Esophagus squamous epithelium (tissue), 5 donors: ENCODE results near the gene ARHGEF2. TPM values are rescaled to one million over a fixed set of nuclear protein-coding genes. Genes with fewer than 3 reads are reported as not detected.

Source experiments
- DNase-seq: peaks from one replicate; lab custom pipeline; 2025; lab: John Stamatoyannopoulos, UW
- H3K27ac ChIP-seq, 4 donors: fragments of 200-600 bp; sonication (generic); one replicate each; pipeline ENCODE4 v1.5.1; 2016 to 2019; ENCODE audit warnings: mild to moderate bottlenecking in 1 of 4
- H3K27me3 ChIP-seq, 4 donors: fragments of 200-600 bp; sonication (generic); 1 replicate in 3 of 4; 2 replicates in 1 of 4; pipeline versions ENCODE4 v1.5.1 to v1.6.0; 2017 to 2021; ENCODE audit warnings: antibody characterized with exemption in 1 of 4
- H3K36me3 ChIP-seq, 3 donors: fragments of 200-600 bp; sonication (generic); one replicate each; pipeline ENCODE4 v1.5.1; 2016 to 2019
- H3K4me1 ChIP-seq, 3 donors: fragments of 200-600 bp; sonication (generic); one replicate each; pipeline ENCODE4 v1.5.1; 2017 to 2019
- H3K4me3 ChIP-seq, 4 donors: fragments of 200-600 bp; sonication (generic); 1 replicate in 3 of 4; 2 replicates in 1 of 4; pipeline ENCODE4 v1.5.1; 2016 to 2019; ENCODE audit warnings: mild to moderate bottlenecking in 2 of 4, moderate library complexity in 1 of 4
- H3K9me3 ChIP-seq, 3 donors: fragments of 200-600 bp; sonication (generic); one replicate each; pipeline ENCODE4 v1.5.1; 2016 to 2019
- CTCF ChIP-seq, 6 experiments: fragments of 450-650 bp in 4 of 6; fragments of 200-600 bp in 2 of 6; sonication (generic) in 2 of 6; IDR thresholded peaks; one replicate each; pipeline ENCODE4 v1.5.1; 2016 to 2019; ENCODE audit warnings: antibody characterized with exemption in 6 of 6, mild to moderate bottlenecking in 4 of 6, moderate library complexity in 4 of 6
- POLR2A ChIP-seq, 4 donors: fragments of 450-650 bp; IDR thresholded peaks; one replicate each; pipeline ENCODE4 v1.6.1; 2017; ENCODE audit warnings: antibody characterized with exemption in 4 of 4, mild to moderate bottlenecking in 4 of 4, moderate library complexity in 3 of 4
- WGBS, 2 donors: methylation state at CpG; one replicate each; pipeline ENCODE4 v1.1.5; 2018; 5-methylcytosine and 5-hydroxymethylcytosine counted together
- intact Hi-C: fragments of 100-400 bp; cut with DNase I; formaldehyde crosslinking; loops from one replicate; pipeline ENCODE4 v1.15.0; 2022
- total RNA-seq, 4 donors: library from RNA; depleted of rRNA; stranded (reverse); fragments of >200 nt; gene quantifications; one replicate each; pipeline ENCODE4 v1.1.0, GENCODE V29; 2016
- donor health status: DM: yes; HTN: yes; CAD: no.

ARHGEF2 gene
- total RNA-seq, 4 donors from 2014 or later: 22.6 to 38.3 (median 27.5) TPM

- no peak overlapping the region for H3K4me3 ChIP-seq
- H3K9me3 ChIP-seq: no peaks in the 10 kb centered on the region
- 75 to 89% methylated on average over 6 of the region's 9 CpGs for WGBS, 2 donors
- intact Hi-C loops: no loop called here
- no peaks in the 10 kb centered on the region for H3K27me3 ChIP-seq
- TF ChIP-seq POLR2A (IDR thresholded peaks at IDR 0.05) (no peak), CTCF (IDR thresholded peaks at IDR 0.05) (no peak)
- H3K36me3 ChIP-seq: peaks cover 0 to 29% (median 4%) of the 10 kb centered on the region in 3 donors
- peak overlapping the region in 3 of 4 donors; percentile 50 to 98 (median 60) for H3K27ac ChIP-seq
- DNase-seq: no peak
- H3K4me1 ChIP-seq: peaks cover 76 to 100% (median 96%) of the 10 kb centered on the region in 3 donors
Measured at GRCh38 chr1:155971910-155972809, 6.2 kb downstream of the ARHGEF2 start.

DNA sequence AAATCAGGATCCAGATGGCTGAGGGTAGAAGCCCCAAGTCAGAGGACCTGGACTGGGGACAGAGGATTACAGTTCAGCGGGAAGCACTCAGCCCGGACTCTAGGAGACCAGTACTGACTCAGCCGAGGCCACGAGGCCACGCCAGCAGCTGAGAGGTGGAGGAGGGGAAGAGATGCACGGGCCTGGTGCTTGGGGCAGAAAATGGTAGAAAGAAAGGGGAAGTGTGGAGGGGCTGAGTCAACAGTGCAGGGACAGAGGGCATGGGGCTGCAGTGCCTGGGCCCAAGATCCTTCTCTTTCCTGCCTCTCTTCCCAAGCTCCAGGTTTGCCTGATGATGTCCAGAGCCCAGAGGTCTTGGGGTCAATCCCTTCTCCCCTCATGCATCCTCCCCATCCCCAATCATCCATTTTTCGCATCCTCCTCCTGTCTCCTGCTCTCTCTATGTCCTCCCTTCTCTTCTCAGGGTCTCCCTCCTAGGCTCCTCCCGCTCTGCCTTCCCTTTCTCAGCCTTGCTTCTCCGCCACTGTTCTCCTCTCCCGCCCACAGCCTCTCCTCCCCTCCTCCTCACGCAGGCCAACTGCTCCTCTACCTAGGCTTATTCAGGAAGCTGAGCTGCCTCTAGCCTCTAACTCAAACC lies 7.7 kb downstream of the ARHGEF2 start:
- Histone ChIP-seq H3K4me1 (peaks cover 72 to 97% (median 94%) of the 10 kb centered on the region in 3 donors), H3K36me3 (peaks cover 8 to 44% (median 13%) of the 10 kb centered on the region in 3 donors), H3K27ac (peak overlapping the region; percentile 56 to 98 (median 66)), H3K27me3 (no peaks in the 10 kb centered on the region), H3K9me3 (no peaks in the 10 kb centered on the region), H3K4me3 (peak overlapping the region in 1 of 4 donors; percentile 7)
- TF ChIP-seq POLR2A (IDR thresholded peaks at IDR 0.05) (no peak), CTCF (IDR thresholded peaks at IDR 0.05) (no peak)
- WGBS, 2 donors: 47 to 48% methylated on average over 6 to 11 of the region's 11 CpGs
- intact Hi-C loops: no loop called here
- no peak for DNase-seq

DNA sequence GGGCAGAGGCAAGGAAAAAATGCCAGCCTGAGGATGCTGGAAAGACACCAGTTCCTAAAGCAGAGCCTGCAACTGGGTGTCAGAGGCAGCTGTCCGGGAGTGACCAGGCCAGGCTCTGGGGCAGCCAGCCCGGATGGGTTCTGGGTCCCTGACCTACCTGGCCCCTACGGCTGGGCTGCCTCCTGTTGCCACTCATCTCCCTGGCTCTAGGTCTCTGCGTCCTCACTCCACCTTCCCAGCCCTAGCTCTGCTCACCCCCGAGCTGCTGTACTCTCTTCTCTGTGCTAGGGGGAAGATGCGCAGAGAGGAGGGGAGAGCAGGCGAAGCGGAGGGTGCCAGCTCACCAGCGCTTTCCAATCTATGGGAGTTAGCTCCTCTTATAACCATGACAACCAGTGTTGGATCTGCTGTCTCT lies 9.0 kb downstream of the ARHGEF2 start:
- H3K9me3 ChIP-seq: no peaks in the 10 kb centered on the region
- no peaks in the 10 kb centered on the region for H3K27me3 ChIP-seq
- H3K27ac ChIP-seq: peak overlapping the region; percentile 56 to 98 (median 66)
- 75 to 87% methylated on average over 3 of the region's 9 CpGs for WGBS, 2 donors
- H3K36me3 ChIP-seq: peaks cover 20 to 57% (median 20%) of the 10 kb centered on the region in 3 donors
- DNase-seq: no peak
- peaks cover 59 to 85% (median 81%) of the 10 kb centered on the region in 3 donors for H3K4me1 ChIP-seq
- TF ChIP-seq CTCF (IDR thresholded peaks at IDR 0.05) (no peak), POLR2A (IDR thresholded peaks at IDR 0.05) (no peak)
- no peak overlapping the region for H3K4me3 ChIP-seq
- intact Hi-C loops: no loop called here

DNA sequence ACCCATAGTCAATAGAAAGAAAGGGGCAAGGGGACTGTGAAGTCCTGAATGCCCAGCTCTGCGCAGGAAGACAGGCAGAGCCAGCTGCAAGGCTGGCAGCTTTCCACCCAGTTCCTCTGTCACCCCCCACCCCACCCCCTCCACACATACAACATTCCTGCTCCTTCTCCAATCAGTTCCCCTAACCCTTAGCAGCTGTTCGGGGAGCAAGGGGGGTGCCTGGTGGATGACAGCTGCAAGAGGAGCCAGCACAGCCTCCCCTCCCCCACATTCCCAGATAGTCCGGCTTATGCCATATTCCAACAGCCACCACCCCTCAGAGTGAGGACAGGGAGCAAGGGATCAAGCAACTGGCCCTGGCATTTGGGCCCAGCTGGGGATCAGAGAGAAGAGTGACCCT lies 9.7 kb downstream of the ARHGEF2 start:
- 44 to 53% methylated on average over 2 to 3 of the region's 3 CpGs for WGBS, 2 donors
- intact Hi-C loops: no loop called here
- DNase-seq: no peak
- Histone ChIP-seq H3K4me3 (no peak overlapping the region), H3K9me3 (no peaks in the 10 kb centered on the region), H3K36me3 (peaks cover 20 to 64% (median 22%) of the 10 kb centered on the region in 3 donors), H3K27me3 (no peaks in the 10 kb centered on the region), H3K27ac (peak overlapping the region; percentile 44 to 98 (median 66)), H3K4me1 (peaks cover 54 to 77% (median 74%) of the 10 kb centered on the region in 3 donors)
- TF ChIP-seq CTCF (IDR thresholded peaks at IDR 0.05) (no peak), POLR2A (IDR thresholded peaks at IDR 0.05) (no peak)

DNA sequence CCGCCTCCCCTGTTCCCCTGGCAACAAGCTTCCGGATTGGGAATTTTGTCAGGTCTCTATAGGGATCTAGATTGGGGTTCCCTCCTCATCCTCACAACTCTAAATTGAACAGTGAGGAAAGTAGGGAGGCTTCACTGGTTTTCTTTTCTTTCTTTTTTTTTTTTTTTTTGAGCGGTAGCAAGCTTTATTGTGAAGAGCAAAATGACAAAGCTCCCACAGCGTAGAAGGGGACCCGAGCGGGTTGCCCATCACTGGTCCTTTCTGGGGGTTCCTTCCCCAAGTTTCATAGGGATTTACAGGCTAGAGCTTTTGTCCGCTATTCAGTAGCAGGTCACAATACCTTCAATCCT lies 10.3 kb downstream of the ARHGEF2 start:
- H3K4me1 ChIP-seq: peaks cover 55 to 72% (median 69%) of the 10 kb centered on the region in 3 donors
- peaks cover 21 to 71% (median 23%) of the 10 kb centered on the region in 3 donors for H3K36me3 ChIP-seq
- DNase-seq: no peak
- H3K27me3 ChIP-seq: no peaks in the 10 kb centered on the region
- H3K27ac ChIP-seq: peak overlapping the region; percentile 44 to 98 (median 80)
- 56 to 71% methylated on average over 6 to 7 of the region's 7 CpGs for WGBS, 2 donors
- TF ChIP-seq CTCF (IDR thresholded peaks at IDR 0.05): no peak
- no peak for TF ChIP-seq POLR2A (IDR thresholded peaks at IDR 0.05)
- H3K4me3 ChIP-seq: peak overlapping the region in 1 of 4 donors; percentile 42
- no peaks in the 10 kb centered on the region for H3K9me3 ChIP-seq
- intact Hi-C loops: no loop called here
